GM06990 (cell line): Measurements from ENCODE around the gene ABCF3.
"Not testable (repeated sequence)": the region's sequence is repeated elsewhere in the genome, so short reads cannot be mapped to it uniquely, and the experiment has no call there.

Experiments used
- DNase-seq: peaks from one replicate; pipeline ENCODE4 v3.0.0-alpha.2; 2011; ENCODE audit not compliant: insufficient read length; ENCODE audit errors: extremely low read depth
- H3K27me3 ChIP-seq: replicated peaks from 2 replicates; pipeline ENCODE4 v1.6.0; 2011; ENCODE audit warnings: low read length; ENCODE audit not compliant: control insufficient read depth, insufficient read depth
- H3K36me3 ChIP-seq: 2 replicates; pipeline ENCODE4 v1.5.1; 2011; ENCODE audit warnings: low read length; ENCODE audit not compliant: control insufficient read depth, insufficient read depth
- H3K4me3 ChIP-seq: replicated peaks from 2 replicates; pipeline ENCODE4 v1.5.1; 2011; ENCODE audit warnings: low read depth, mild to moderate bottlenecking, control low read depth, low read length
- TF ChIP-seq, protein P1 (sequence below): IDR thresholded peaks from 2 replicates; pipeline ENCODE4 v1.5.1; 2011; ENCODE audit warnings: low read length, control low read depth, mild to moderate bottlenecking, inconsistent platforms; ENCODE audit not compliant: insufficient read depth, poor library complexity, severe bottlenecking

Gene ABCF3

DNA sequence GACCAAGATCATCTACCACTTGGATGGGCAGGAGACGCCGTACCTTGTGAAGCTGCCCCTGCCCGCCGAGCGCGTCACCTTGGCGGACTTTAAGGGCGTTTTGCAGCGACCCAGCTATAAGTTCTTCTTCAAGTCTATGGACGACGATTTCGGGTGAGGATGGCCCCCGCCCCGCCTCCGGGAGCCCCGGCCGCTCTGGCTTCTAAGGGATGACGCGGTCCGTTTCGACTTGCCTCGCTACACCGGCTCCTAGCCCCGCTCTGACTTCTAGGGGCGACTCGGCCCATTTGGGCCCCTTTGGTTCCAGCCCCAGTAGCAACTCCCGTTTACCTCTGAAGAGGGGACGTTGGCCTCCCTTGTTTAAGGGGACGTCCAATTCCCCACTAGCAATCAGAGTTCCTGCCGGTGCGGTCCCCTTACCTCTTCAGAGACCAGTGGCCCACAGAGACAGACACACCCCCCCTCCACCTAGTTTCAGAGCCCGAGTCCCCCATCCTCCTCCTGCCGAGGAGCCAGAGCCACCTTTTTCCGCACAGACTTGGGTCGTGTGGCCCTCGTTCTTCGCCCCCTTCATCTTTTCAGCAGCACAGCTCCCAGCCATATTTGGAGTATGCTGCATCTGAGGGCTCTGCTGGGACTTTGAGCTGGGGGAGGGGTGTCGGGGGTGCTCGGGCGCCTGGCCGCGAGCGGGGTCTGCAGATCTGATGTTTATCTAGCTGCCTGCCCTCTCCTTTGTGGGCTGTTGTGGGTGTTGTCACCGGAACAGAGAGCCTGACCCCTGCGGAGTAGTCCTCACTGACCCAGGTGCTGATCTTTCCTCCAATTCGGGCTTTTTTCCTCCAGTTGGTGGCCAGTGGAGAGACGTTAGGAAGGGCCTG lies 30.1 kb upstream of the ABCF3 start:
- peak; percentile 72 for DNase-seq
- H3K36me3 ChIP-seq: no peaks in the 10 kb centered on the region
- H3K4me3 ChIP-seq: peak overlapping the region; percentile 93
- H3K27me3 ChIP-seq: no peaks in the 10 kb centered on the region
- TF ChIP-seq, protein P1, sequence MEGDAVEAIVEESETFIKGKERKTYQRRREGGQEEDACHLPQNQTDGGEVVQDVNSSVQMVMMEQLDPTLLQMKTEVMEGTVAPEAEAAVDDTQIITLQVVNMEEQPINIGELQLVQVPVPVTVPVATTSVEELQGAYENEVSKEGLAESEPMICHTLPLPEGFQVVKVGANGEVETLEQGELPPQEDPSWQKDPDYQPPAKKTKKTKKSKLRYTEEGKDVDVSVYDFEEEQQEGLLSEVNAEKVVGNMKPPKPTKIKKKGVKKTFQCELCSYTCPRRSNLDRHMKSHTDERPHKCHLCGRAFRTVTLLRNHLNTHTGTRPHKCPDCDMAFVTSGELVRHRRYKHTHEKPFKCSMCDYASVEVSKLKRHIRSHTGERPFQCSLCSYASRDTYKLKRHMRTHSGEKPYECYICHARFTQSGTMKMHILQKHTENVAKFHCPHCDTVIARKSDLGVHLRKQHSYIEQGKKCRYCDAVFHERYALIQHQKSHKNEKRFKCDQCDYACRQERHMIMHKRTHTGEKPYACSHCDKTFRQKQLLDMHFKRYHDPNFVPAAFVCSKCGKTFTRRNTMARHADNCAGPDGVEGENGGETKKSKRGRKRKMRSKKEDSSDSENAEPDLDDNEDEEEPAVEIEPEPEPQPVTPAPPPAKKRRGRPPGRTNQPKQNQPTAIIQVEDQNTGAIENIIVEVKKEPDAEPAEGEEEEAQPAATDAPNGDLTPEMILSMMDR: no peak

DNA sequence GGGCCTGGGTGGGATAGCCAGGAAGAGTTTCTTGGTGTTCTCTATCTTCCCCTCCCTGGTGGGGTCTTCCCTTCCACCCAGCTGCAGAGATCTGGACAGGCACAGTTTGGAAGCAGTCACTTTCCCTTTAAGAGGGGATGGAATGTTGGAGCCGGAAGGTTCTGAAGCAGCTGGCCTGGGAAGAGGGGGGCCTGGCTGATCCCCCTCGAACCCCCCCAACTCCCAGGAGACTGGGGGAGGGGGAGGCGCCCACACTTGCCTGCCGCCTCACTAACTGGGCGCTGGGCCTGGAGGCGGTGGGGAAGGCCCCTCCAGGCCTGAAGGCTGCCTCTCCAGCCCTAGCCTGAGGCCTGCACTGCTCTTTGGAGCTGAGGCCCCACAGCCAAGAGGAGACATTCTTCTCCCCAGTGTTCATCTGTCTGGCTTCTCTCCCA lies 29.5 kb upstream of the ABCF3 start:
- no peaks in the 10 kb centered on the region for H3K27me3 ChIP-seq
- H3K36me3 ChIP-seq: no peaks in the 10 kb centered on the region
- H3K4me3 ChIP-seq: peak overlapping the region; percentile 93
- TF ChIP-seq, protein P1: no peak
- no peak for DNase-seq

DNA sequence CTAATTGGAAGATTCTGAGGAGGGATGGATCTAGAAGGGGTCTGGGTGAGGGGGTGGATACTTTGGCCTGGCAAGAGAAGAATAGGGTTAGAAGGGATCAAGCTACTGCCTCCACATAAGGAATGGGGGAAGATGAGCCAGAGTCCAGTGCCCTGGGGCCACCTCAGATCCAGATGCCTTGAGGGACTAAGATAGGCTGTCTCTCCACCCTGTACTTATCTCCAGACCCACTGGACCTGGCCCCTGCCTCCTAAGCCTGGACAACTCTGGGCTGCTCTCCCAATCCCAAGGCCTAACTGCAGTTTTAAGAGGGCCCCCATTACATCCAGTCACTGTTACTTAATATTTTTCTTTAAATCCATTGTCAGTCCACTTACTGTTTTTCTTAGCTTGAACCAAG lies 28.8 kb upstream of the ABCF3 start:
- H3K36me3 ChIP-seq: no peaks in the 10 kb centered on the region
- TF ChIP-seq, protein P1: no peak
- peak overlapping the region; percentile 93 for H3K4me3 ChIP-seq
- H3K27me3 ChIP-seq: no peaks in the 10 kb centered on the region
- DNase-seq: no peak

DNA sequence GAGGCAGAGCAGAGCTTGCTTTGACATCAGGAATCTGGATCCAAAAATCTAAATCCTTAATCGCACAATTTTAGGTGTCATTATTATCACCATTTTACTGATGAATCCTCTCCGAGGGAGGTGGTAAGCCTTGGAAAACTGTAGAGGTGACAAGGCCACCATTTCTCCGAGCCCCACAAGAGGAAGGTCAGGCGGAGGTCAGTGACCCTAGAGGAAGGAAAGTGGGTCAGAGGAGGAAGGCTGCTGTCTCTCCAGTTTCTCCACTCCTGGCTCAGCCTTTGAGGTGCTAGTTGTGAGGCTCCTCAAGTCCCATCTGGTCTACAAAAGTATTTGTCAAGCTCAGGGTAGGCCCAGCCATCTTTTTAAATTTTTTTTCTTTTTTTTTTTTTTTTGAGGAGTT lies 27.6 kb upstream of the ABCF3 start:
- no peak for DNase-seq
- Histone ChIP-seq H3K4me3 (no peak overlapping the region), H3K27me3 (no peaks in the 10 kb centered on the region), H3K36me3 (peaks cover 1% of the 10 kb centered on the region; the same call in 1 of the 2 replicates)
- TF ChIP-seq, protein P1: no peak

DNA sequence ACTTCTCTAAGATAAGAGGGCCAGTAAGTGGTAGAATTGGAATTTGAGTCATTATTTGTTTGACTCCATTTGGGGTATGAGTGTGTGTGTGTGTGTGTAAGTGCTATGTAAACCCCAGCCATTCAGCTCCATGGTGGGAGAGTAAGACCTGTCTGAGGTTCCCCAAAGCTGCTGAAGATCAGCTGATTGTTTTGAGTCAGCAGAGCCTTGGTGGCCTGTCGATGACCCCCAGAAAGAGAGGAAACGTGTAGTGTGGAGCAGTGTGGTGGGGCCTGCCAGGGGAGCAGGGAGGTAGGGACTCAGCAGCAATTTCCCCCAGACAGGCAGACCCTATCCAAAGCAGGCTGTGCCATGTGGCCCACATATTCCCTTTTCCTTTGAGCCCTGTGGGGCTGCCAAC lies 25.5 kb upstream of the ABCF3 start:
- Histone ChIP-seq H3K36me3 (peaks cover 15% of the 10 kb centered on the region), H3K4me3 (no peak overlapping the region), H3K27me3 (no peaks in the 10 kb centered on the region)
- TF ChIP-seq, protein P1: no peak
- DNase-seq: no peak

DNA sequence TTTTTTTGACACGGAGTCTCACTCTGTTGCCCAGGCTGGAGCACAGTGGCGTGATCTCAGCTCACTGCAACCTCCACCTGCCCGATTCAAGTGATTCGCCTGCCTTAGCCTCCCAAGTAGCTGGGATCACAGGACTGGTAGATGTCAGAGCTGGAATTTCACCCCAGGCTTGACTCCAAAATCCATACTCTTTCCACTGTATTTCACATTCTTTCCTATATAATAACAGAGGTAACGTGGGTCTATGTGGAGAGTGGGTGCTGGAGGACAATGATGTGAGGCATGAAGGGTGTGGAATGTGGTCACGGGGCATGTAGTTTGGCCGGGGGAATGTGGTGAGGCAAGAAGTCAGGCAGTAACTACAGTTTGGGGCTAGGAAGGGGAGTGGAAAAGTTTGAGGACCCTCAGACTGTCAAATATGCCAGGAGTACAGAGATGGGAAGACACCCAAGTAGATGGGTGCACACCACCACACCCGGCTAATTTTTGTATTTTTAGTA lies 23.4 kb upstream of the ABCF3 start:
- not testable (repeated sequence) for H3K27me3 ChIP-seq, H3K4me3 ChIP-seq, DNase-seq
- peaks cover 26% of the 10 kb centered on the region for H3K36me3 ChIP-seq
